Heart right ventricle (tissue), 16 donors: ENCODE data around the gene ADRB1. TPM values are rescaled to one million over a fixed set of nuclear protein-coding genes. Genes with fewer than 3 reads are reported as not detected.
A peak's percentile ranks its signal among the peaks of the same experiment; 100 is the strongest.

Source experiments
- ATAC-seq, 8 donors: fragments of 200-7000 bp; cut with Tn5 transposase; one replicate each; pipeline ENCODE4 v1.9.1; 2020; ENCODE audit warnings: mild to moderate bottlenecking in 8 of 8, moderate library complexity in 8 of 8, moderate number of reproducible peaks in 1 of 8
- DNase-seq, 2 donors: peaks; one replicate each; pipeline ENCODE4 v3.0.0-alpha.2; 2020
- H3K27ac ChIP-seq, 10 donors: fragments of 200-600 bp; sonication (generic) in 2 of 10; one replicate each; pipeline versions ENCODE4 v1.5.0 to v1.8.0; 2020 to 2022; ENCODE audit warnings: mild to moderate bottlenecking in 3 of 10
- H3K27me3 ChIP-seq, 7 donors: fragments of 200-600 bp; one replicate each; pipeline ENCODE4 v1.8.0; 2021 to 2022; ENCODE audit warnings: mild to moderate bottlenecking in 2 of 7
- H3K36me3 ChIP-seq, 9 donors: fragments of 200-600 bp; sonication (generic) in 1 of 9; one replicate each; pipeline versions ENCODE4 v1.5.0 to v1.8.0; 2020 to 2022; ENCODE audit warnings: mild to moderate bottlenecking in 2 of 9
- H3K4me1 ChIP-seq, 9 donors: fragments of 200-600 bp; sonication (generic) in 1 of 9; one replicate each; pipeline versions ENCODE4 v1.5.0 to v1.8.0; 2020 to 2022; ENCODE audit warnings: mild to moderate bottlenecking in 4 of 9
- H3K4me3 ChIP-seq, 10 donors: fragments of 200-600 bp; sonication (generic) in 2 of 10; one replicate each; pipeline versions ENCODE4 v1.5.0 to v1.8.0; 2020 to 2022; ENCODE audit warnings: mild to moderate bottlenecking in 7 of 10, moderate library complexity in 2 of 10
- H3K9me3 ChIP-seq, 11 donors: fragments of 200-600 bp in 10 of 11; sonication (generic) in 2 of 11; one replicate each; pipeline versions ENCODE4 v1.5.0 to v1.8.0; 2013 to 2022; ENCODE audit warnings: mild to moderate bottlenecking in 2 of 11, control low read depth in 1 of 11, moderate library complexity in 1 of 11
- CTCF ChIP-seq, 9 donors: fragments of 200-600 bp; sonication (generic) in 2 of 9; IDR thresholded peaks; one replicate each; pipeline versions ENCODE4 v1.5.0 to v1.8.0; 2021 to 2022; ENCODE audit warnings: antibody characterized with exemption in 9 of 9, mild to moderate bottlenecking in 5 of 9, moderate library complexity in 1 of 9
- WGBS, 2 donors: extraction: QIAGEN DNeasy Blood & Tissue Kit; methylation state at CpG; one replicate each; pipeline ENCODE4 v1.1.7; 2013; ENCODE audit warnings: inconsistent platforms in 1 of 2; 5-methylcytosine and 5-hydroxymethylcytosine counted together
- intact Hi-C, 10 donors: fragments of 100-400 bp; cut with DNase I; formaldehyde crosslinking; loops; one replicate each; pipeline versions ENCODE4 v1.11.1 to v1.14.2; 2022
- polyA plus RNA-seq, 2 donors: library from polyadenylated mRNA; stranded (reverse); fragments of 200-250 nt; gene quantifications; one replicate each; pipeline ENCODE4 v1.2.3, GENCODE V29; 2013
- total RNA-seq, 10 donors: library from RNA; stranded (reverse); fragmentation: NEBNext Ultra II Directional in 3 of 10; extraction: Animal tissue kit (Norgen Biotek cat#: 25700) in 3 of 10; gene quantifications; one replicate each; pipeline versions ENCODE4 v1.2.1 to v1.2.4, GENCODE V29; 2021 to 2023
- donor health status: Arrhythmogenic right ventricular cardiomyopathy.
- donor health status: ischemic (EF 13 %, LVEDD 7.1; RV severe dilation, severe dysfunction).
- donor health status: healthy with polysubstance abuse.
- donor health status: DM: no; HTN: yes; CAD: no.
- donor health status: DM: no; HTN: no; CAD: no.
- donor health status: ischemic (EF 25% LVEDD 6.9; RV normal size, moderate dysfunction).
- donor health status: ischemic (EF 25% LVEDD 5.7; RV mildly dilated, moderate dysfunction).
- donor health status: healthy.
- donor health status: DM: yes; HTN: yes; CAD: no.
- donor health status: Ischemic cardiomyopathy.
- donor health status: ischemic (EF 35%, LVEDD 5.7; RV mildly dilated, moderate dysfunction).
- donor health status: nonischemic (EF 11% LVEDD 7.7; RV severe dilation, severe dysfunction).
- donor health status: DM: yes; HTN: yes; CAD: no.
- donor health status: PGD.
- donor health status: ischemic (EF 29% LVEDD 5.4; RV normal size, mild dysfunction).
- donor health status: nonischemic (EF 23%, LVEDD 6.1; RV moderate dilation, normal function).

ADRB1 gene
- total and polyA plus RNA-seq, 12 donors = 4.7 to 98.7 (median 36.0) TPM

- no peak for ATAC-seq
- Histone ChIP-seq H3K4me3 (no peak overlapping the region), H3K27me3 (peaks cover 0 to 29% (median 0%) of the 10 kb centered on the region in 7 donors), H3K9me3 (no peaks in the 10 kb centered on the region), H3K4me1 (peaks cover 0 to 59% (median 32%) of the 10 kb centered on the region in 9 donors), H3K27ac (no peak overlapping the region), H3K36me3 (no peaks in the 10 kb centered on the region)
- no peak for TF ChIP-seq CTCF (IDR thresholded peaks at IDR 0.05)
- DNase-seq = no peak
- intact Hi-C loops = no loop called here
- WGBS, 2 donors = 44 to 62% methylated on average over 4 of the region's 4 CpGs
Observed at GRCh38 chr10:114053946-114054345, 10.3 kb downstream of the ADRB1 start.

GRCh38 chr10:114057855-114058254 lies 14.2 kb downstream of the ADRB1 start:
- H3K9me3 ChIP-seq = peaks cover 0 to 5% (median 0%) of the 10 kb centered on the region in 11 donors
- H3K4me1 ChIP-seq = peaks cover 0 to 47% (median 31%) of the 10 kb centered on the region in 9 donors
- H3K4me3 ChIP-seq = no peak overlapping the region
- peak overlapping the region in 6 of 10 donors; percentile 4 to 72 (median 46) for H3K27ac ChIP-seq
- ATAC-seq (no peak), DNase-seq (no peak)
- WGBS, 2 donors = 59 to 86% methylated on average over 2 of the region's 2 CpGs
- H3K36me3 ChIP-seq = no peaks in the 10 kb centered on the region
- intact Hi-C loops = no loop called here
- no peak for TF ChIP-seq CTCF (IDR thresholded peaks at IDR 0.05)
- H3K27me3 ChIP-seq = peaks cover 0 to 4% (median 0%) of the 10 kb centered on the region in 7 donors

GRCh38 chr10:114058297-114058696 lies 14.6 kb downstream of the ADRB1 start:
- WGBS, 2 donors = 19 to 35% methylated on average over 1 of the region's 1 CpG
- intact Hi-C loops = no loop called here
- H3K27me3 ChIP-seq = peaks cover 0 to 3% (median 0%) of the 10 kb centered on the region in 7 donors
- peaks cover 0 to 51% (median 35%) of the 10 kb centered on the region in 9 donors for H3K4me1 ChIP-seq
- H3K9me3 ChIP-seq = peaks cover 0 to 5% (median 0%) of the 10 kb centered on the region in 11 donors
- H3K27ac ChIP-seq = peak overlapping the region in 6 of 10 donors; percentile 4 to 72 (median 46)
- TF ChIP-seq CTCF (IDR thresholded peaks at IDR 0.05) = no peak
- no peak overlapping the region for H3K4me3 ChIP-seq
- H3K36me3 ChIP-seq = no peaks in the 10 kb centered on the region
- DNase-seq (no peak), ATAC-seq (peak; percentile 34 to 85 (median 70))

- intact Hi-C loops = no loop called here
- Histone ChIP-seq H3K27ac (peak overlapping the region in 4 of 10 donors; percentile 28 to 72 (median 44)), H3K9me3 (peaks cover 0 to 5% (median 0%) of the 10 kb centered on the region in 11 donors), H3K27me3 (no peaks in the 10 kb centered on the region), H3K4me1 (peaks cover 0 to 64% (median 48%) of the 10 kb centered on the region in 9 donors), H3K36me3 (no peaks in the 10 kb centered on the region), H3K4me3 (no peak overlapping the region)
- TF ChIP-seq CTCF (IDR thresholded peaks at IDR 0.05) = no peak
- DNase-seq = no peak
- ATAC-seq = no peak
Observed at GRCh38 chr10:114059561-114059960, 15.9 kb downstream of the ADRB1 start.
